Transverse colon (tissue), 4 donors: ENCODE measurements around the gene ATP6V0C. TPM values are rescaled to one million over a fixed set of nuclear protein-coding genes. Genes with fewer than 3 reads are reported as not detected.

Experiments used
- DNase-seq: peaks from one replicate; pipeline ENCODE4 v3.0.0-alpha.2; 2019
- H3K27ac ChIP-seq, 4 donors: fragments of 200-600 bp; sonication (generic); 2 replicates each; pipeline ENCODE4 v1.5.1; 2016 to 2018; ENCODE audit warnings: inconsistent platforms in 4 of 4
- H3K27me3 ChIP-seq: fragments of 200-600 bp; sonication (generic); 2 replicates; pipeline ENCODE4 v1.5.1; 2017; ENCODE audit warnings: inconsistent platforms
- H3K36me3 ChIP-seq, 4 donors: fragments of 200-600 bp; sonication (generic); 2 replicates each; pipeline ENCODE4 v1.5.1; 2017 to 2019; ENCODE audit warnings: inconsistent platforms in 4 of 4
- H3K4me1 ChIP-seq, 4 donors: fragments of 200-600 bp; sonication (generic); 2 replicates each; pipeline ENCODE4 v1.5.1; 2017 to 2020; ENCODE audit warnings: inconsistent platforms in 4 of 4
- H3K4me3 ChIP-seq, 4 donors: fragments of 200-600 bp; sonication (generic); 1 replicate in 1 of 4; 2 replicates in 3 of 4; pipeline versions ENCODE4 v1.5.1 to v1.6.1; 2017 to 2019; ENCODE audit warnings: inconsistent platforms in 4 of 4
- H3K9me3 ChIP-seq, 2 donors: fragments of 200-600 bp; sonication (generic); 2 replicates each; pipeline ENCODE4 v1.5.1; 2017 to 2019; ENCODE audit warnings: inconsistent platforms in 2 of 2
- EP300 ChIP-seq: sonication (generic); formaldehyde crosslinking; IDR thresholded peaks from one replicate; pipeline ENCODE4 v1.6.1; 2017; ENCODE audit warnings: antibody characterized with exemption, low read depth
- POLR2A ChIP-seq: fragments of 450-650 bp; IDR thresholded peaks from one replicate; pipeline ENCODE4 v1.6.1; 2016; ENCODE audit warnings: antibody characterized with exemption, mild to moderate bottlenecking, moderate library complexity
- POLR2AphosphoS5 ChIP-seq, 3 donors: sonication (generic); formaldehyde crosslinking; IDR thresholded peaks; one replicate each; pipeline ENCODE4 v1.6.1; 2016; ENCODE audit warnings: antibody characterized with exemption in 3 of 3
- WGBS, 2 donors: methylation state at CpG; one replicate each; pipeline ENCODE4 v1.1.5; 2018; ENCODE audit warnings: low coverage in 1 of 2; 5-methylcytosine and 5-hydroxymethylcytosine counted together
- in situ Hi-C, 4 donors: fragments of 200-750 bp; cut with MboI; loops; one replicate each; pipeline versions ENCODE4 v1.15.0 to v1.15.1; 2017; ENCODE audit warnings: low sequenced_read_pairs in 3 of 4, low pct_ligation_motif_present in 1 of 4, low pct_unique_long_range_greater_than_20kb in 1 of 4
- intact Hi-C: fragments of 100-400 bp; cut with DNase I; formaldehyde crosslinking; loops from one replicate; pipeline ENCODE4 v1.15.1; 2023; ENCODE audit warnings: low total_unique reads
- total RNA-seq, 4 donors: library from RNA; depleted of rRNA; stranded (reverse); fragments of >200 nt; gene quantifications; one replicate each; pipeline ENCODE4 v1.1.0, GENCODE V29; 2016
- TF ChIP-seq, protein P1 (sequence below), 5 experiments: fragments of 200-600 bp in 3 of 5; fragments of 450-650 bp in 2 of 5; sonication (generic) in 3 of 5; IDR thresholded peaks; 1 replicate in 2 of 5; 2 replicates in 3 of 5; pipeline ENCODE4 v1.5.1; 2016 to 2017; ENCODE audit warnings: antibody characterized with exemption in 5 of 5, inconsistent platforms in 3 of 5, mild to moderate bottlenecking in 2 of 5, moderate library complexity in 1 of 5

Gene ATP6V0C
- total RNA-seq, 4 donors from 2014 or later = 101 to 237 (median 135) TPM

DNA sequence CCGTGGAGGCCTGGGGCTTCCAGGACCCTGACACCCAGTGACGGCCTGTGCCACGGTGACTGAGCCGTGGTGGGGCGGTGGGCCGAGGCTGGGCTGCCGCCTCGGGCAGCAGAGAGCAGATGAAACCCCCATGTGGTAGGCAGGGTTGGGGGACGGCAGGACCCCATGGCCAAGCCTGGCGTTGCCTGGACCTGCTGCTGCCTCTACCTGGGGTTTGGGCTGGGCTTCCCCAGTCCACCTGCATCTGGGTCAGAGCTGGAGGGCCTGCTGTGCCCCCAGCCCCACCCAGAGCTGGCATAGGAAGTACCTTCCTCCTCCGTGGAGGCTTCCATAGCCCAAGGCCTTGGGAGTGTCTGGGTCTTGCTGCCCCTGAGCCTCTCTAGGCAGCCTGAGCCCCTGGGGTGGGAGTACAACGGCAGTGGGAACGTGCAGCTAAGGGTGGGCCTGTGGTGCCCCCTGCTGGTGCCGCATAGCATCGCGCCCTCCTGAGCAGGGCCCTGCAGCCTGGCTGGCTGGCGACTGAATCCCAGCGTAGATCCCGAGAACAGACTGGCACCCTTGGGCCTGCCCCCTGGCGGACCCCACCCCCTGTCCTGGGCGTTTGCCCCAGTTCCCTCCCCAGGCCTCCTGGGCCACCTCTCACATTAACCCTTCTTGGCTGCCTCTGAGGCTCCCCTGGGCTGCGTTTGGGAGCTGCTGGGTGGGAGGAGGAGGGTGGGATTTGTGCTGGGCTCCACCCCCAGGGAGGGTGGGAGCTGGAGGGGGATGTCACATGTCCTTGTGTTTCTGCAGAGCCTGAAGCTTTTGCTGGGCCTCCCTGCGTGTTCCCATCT is 12.6 kb upstream of the ATP6V0C start:
- in situ Hi-C loops (no loop called here), intact Hi-C loops (no loop called here)
- Histone ChIP-seq H3K36me3 (no peaks in the 10 kb centered on the region), H3K4me1 (peaks cover 6 to 31% (median 11%) of the 10 kb centered on the region in 4 donors), H3K4me3 (peak overlapping the region in 1 of 4 donors; percentile 20), H3K9me3 (no peaks in the 10 kb centered on the region), H3K27ac (peak overlapping the region in 2 of 4 donors; percentile 55 to 68), H3K27me3 (no peaks in the 10 kb centered on the region)
- WGBS, 2 donors = 45% methylated on average over 15 of the region's 23 CpGs; no CpG with 5 or more reads in 1 of the 2 donors
- no peak for TF ChIP-seq EP300
- TF ChIP-seq, protein P1, sequence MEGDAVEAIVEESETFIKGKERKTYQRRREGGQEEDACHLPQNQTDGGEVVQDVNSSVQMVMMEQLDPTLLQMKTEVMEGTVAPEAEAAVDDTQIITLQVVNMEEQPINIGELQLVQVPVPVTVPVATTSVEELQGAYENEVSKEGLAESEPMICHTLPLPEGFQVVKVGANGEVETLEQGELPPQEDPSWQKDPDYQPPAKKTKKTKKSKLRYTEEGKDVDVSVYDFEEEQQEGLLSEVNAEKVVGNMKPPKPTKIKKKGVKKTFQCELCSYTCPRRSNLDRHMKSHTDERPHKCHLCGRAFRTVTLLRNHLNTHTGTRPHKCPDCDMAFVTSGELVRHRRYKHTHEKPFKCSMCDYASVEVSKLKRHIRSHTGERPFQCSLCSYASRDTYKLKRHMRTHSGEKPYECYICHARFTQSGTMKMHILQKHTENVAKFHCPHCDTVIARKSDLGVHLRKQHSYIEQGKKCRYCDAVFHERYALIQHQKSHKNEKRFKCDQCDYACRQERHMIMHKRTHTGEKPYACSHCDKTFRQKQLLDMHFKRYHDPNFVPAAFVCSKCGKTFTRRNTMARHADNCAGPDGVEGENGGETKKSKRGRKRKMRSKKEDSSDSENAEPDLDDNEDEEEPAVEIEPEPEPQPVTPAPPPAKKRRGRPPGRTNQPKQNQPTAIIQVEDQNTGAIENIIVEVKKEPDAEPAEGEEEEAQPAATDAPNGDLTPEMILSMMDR (IDR thresholded peaks at IDR 0.05) = peak; percentile 97 to 99 (median 99)
- peak; percentile 86 for DNase-seq

DNA sequence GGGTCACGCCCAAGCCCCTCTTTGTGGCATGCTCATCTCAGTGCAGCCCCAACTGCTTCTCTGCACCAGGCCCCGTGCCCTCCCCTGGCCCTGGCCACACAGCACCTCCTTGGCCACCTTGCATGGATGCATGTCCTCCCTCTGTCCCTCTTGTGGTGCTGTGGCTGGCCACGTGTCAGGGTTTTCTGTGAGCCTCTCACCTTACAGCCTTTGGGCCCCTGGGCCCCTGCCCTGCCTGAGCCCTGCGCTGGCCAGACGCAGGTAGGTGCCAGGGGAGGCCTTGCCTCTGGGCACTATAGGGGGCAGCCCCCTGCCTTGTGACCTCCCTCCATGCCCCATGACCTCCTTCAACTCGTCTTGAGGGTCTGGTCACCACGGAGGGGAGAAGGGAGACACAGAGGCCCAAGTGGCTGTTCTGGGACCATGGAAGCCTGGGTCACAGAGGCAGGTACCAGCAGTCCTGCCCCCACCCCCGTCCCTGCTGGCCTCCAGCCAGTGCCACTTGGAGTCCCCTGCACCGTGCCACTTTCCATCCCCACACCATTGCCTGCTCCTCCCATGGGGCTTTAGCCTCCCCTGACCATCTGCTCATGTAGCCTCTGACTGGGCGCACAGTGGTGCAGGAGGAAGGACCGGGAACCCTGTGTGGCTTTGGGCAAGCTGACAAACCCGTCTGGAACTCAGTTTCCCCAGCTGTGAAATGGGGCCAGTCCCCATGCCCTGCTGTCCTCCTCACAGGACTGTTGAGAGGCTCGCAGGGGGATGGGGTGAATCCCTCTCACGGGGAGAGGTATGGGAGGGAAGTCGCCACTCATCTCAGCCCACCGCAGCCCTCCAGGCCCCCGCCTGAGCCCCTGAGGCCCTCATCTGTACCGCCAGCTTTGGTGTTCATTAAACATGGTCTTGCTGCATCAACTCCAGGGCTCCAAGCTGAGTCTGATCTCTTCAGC is 11.5 kb upstream of the ATP6V0C start:
- no peaks in the 10 kb centered on the region for H3K27me3 ChIP-seq
- no peaks in the 10 kb centered on the region for H3K36me3 ChIP-seq
- no peak overlapping the region for H3K4me3 ChIP-seq
- H3K4me1 ChIP-seq = peaks cover 6 to 27% (median 10%) of the 10 kb centered on the region in 4 donors
- H3K9me3 ChIP-seq = no peaks in the 10 kb centered on the region
- TF ChIP-seq POLR2A (no peak), POLR2AphosphoS5 (IDR thresholded peaks at IDR 0.05) (no peak), EP300 (no peak)
- TF ChIP-seq, protein P1 (IDR thresholded peaks at IDR 0.05) = no peak
- peak overlapping the region in 2 of 4 donors; percentile 38 to 68 for H3K27ac ChIP-seq
- DNase-seq = no peak
- WGBS, 2 donors = 76% methylated on average over 18 of the region's 18 CpGs; no CpG with 5 or more reads in 1 of the 2 donors
- intact Hi-C loops = no loop called here
- in situ Hi-C loops = no loop called here

DNA sequence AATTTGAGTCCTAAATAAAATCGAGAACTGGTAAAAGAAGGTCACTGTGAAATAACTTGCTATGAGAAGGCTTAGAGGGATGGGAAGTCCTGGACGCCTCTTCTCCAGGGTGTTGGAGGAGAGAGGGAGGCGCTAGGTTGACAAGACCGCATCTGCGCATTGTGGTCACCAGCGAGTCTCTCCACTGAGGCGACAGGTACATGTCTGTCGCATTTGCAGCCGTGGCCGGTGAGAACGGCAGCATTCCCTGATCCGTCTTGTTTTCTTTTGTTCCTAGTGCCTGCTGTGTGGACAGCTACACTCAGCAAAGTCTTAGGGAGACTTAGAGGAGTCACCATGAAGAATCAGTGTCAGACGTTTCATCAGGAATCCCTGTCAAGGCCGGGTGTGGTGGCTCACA is 8.1 kb upstream of the ATP6V0C start:
- no peaks in the 10 kb centered on the region for H3K36me3 ChIP-seq
- intact Hi-C loops (no loop called here), in situ Hi-C loops (no loop called here)
- no peak overlapping the region for H3K27ac ChIP-seq
- DNase-seq = no peak
- no peaks in the 10 kb centered on the region for H3K9me3 ChIP-seq
- no peaks in the 10 kb centered on the region for H3K27me3 ChIP-seq
- H3K4me3 ChIP-seq = no peak overlapping the region
- H3K4me1 ChIP-seq = peaks cover 6 to 20% (median 9%) of the 10 kb centered on the region in 4 donors
- WGBS, 2 donors = 87 to 91% methylated on average over 5 to 14 of the region's 14 CpGs
- no peak for TF ChIP-seq EP300
- TF ChIP-seq POLR2AphosphoS5 (IDR thresholded peaks at IDR 0.05) = no peak
- TF ChIP-seq, protein P1 (IDR thresholded peaks at IDR 0.05) = no peak
- TF ChIP-seq POLR2A = no peak
